GM19193 (cell line): ENCODE data around the gene ZFP91.

Experiments
- POLR2A ChIP-seq: IDR thresholded peaks from 4 replicates; pipeline ENCODE4 v1.6.1; 2011; ENCODE audit not compliant: insufficient read depth, insufficient read length; ENCODE audit errors: extremely low read depth

ZFP91 gene

GRCh38 chr11:58609723-58610122 lies 30.9 kb downstream of the ZFP91 start:
- TF ChIP-seq POLR2A, result no peak

- no peak for TF ChIP-seq POLR2A
Measured at GRCh38 chr11:58613228-58613627, 34.4 kb downstream of the ZFP91 start.

- no peak for TF ChIP-seq POLR2A
Measured at GRCh38 chr11:58615559-58615958, 36.7 kb downstream of the ZFP91 start.

GRCh38 chr11:58616594-58616993 lies 37.7 kb downstream of the ZFP91 start:
- TF ChIP-seq POLR2A, result no peak

DNA sequence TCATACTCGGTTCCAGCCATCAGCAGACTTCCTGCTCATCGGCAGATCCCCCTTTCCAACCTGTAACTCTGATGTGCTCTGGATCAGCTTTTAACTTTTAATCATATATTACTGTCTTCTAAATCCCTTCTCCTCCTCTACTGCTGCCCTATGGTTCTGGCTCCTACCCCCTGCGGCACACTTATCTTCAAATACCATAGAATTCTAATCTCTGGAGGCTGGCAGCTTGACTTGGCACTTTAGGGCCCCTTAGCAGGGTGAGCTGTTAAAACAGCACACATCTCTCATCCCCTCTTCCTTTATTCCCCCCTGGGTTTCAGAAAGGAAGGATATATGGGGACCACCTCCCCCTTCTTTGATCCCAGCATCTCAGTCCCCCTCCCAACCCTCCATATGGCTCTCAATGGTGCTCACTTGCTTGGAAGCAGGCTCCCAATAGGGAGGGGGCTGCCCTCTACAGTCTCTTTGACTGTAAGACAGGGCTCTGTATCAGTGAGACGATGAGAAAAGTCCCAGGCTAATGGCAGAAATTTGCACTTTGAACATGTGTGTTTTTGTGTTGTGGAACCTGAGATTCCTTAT lies 39.2 kb downstream of the ZFP91 start:
- TF ChIP-seq POLR2A, result no peak

DNA sequence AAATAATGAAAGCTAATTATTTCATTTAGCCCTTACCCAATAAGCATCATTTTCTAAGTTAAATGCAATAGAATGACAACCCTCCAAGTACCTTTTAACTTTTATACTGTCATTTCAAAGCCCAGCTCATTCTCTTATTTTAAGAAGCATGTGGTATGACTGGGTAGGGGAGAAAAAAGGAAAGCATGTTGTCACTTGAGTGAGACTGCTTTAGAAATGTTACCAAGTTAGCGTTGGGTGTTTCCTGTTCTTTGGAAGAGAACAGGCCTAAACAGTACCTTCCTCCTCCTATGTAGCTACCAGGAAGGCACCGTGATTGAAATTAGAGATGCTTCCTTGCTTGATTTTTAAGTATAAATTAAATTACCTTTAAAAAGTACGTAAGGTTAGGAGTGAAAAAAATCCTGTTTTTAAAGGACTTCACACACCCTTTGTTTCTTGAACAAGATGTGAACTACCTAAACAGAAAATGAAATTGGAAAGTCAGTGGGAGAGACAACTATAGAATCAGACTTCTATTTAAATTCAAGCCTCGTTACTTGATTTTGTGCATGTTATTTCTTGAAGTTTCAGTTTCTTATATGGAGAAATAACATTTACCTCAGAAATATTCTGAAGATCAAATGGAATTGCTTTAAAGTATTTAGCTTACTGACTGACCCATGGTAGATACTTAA lies 42.9 kb downstream of the ZFP91 start:
- no peak for TF ChIP-seq POLR2A

- TF ChIP-seq POLR2A, result no peak
Measured at GRCh38 chr11:58622344-58622743, 43.5 kb downstream of the ZFP91 start, which contains the start of gene CNTF. Gene CNTF (plus strand): TSS chr11:58622665. CDS start chr11:58622753, 88 bp downstream.

- no peak for TF ChIP-seq POLR2A
Measured at GRCh38 chr11:58625086-58625485, 46.2 kb downstream of the ZFP91 start.

GRCh38 chr11:58625826-58626460 lies 47.1 kb downstream of the ZFP91 start:
- TF ChIP-seq POLR2A, result no peak

DNA sequence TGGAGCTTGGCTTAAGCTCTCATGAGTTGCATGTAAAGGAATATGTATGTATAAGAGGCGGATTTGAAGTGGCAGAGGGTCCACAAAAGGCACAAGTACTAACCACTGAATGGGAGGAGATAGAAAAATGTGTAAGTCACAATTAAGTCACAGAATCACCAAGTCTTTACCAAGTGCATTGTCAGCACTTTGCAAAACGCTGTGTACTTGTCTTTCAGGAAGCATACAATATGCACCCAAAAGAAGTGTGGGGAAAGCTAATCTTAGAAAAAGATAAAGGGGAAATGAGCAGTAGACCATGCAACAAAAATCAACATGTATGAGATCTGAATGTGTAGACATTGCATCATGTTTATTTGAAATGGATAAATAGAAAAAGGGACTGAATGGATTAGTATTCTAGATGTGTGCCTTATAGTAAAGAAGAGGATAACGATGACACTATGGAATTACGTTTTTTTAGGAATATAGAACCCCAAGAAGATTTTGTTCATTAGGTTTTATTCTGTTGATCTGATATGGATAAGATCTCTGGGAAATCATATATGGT lies 48.1 kb downstream of the ZFP91 start:
- TF ChIP-seq POLR2A, result no peak

DNA sequence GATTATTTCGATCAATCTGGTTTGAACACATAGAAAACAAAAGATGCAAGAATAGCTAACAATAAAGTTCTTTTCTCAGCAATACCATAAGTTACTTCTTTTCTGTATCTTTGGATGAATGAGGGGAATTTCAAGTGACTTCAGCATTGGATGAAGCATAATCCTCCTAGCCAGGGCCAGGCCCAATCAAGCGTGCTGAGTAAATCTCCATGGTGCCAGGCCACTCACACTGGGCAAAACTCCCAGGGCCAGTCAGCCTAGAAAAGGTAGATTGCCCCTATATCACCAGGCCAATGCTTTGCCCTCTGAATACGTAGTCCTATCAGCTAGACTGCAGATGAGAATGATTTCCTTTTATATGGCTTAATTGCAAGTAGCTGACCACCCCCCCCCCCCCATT lies 49.6 kb downstream of the ZFP91 start:
- no peak for TF ChIP-seq POLR2A

- TF ChIP-seq POLR2A, result no peak
Measured at GRCh38 chr11:58629857-58630256, 51.0 kb downstream of the ZFP91 start.

DNA sequence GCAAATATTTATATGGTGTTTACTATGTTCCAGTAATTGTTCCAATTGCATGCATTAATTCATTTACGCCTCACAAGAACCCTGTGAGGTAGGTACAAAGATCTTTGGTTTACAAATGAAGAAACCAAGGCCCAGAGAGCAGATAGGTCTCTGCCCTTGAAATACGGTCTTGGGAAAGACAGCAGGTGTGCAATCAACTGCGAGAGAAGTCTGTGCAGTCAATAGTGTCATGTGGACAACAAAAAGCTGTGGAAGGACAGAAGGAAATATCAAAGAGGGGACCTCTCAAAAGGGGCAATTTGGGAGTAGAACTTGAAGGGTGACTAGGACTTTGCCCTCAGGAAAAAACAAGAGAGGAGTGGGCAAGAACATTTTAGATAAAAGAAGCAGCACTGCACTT lies 52.5 kb downstream of the ZFP91 start:
- no peak for TF ChIP-seq POLR2A

DNA sequence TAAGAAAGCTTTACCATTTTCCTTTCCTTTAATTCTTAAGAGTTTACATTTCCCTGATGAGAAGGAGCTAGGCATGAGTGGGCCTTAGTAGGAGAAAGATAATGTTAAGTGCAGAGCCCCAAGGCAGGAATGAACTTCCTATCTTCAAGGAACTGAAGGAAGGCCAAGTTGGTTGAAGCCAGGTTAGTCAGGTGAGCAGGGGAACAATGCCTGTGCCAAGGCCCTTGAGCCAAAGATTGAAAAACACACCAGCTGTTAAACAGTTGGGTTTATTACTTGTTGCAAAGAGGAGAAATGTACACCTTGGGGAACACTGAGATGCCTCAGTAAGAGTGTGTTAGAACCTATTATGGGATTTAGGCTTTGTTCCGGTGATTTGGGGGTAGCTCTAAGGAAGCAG lies 53.6 kb downstream of the ZFP91 start:
- no peak for TF ChIP-seq POLR2A

- no peak for TF ChIP-seq POLR2A
Measured at GRCh38 chr11:58636587-58636986, 57.7 kb downstream of the ZFP91 start.

- no peak for TF ChIP-seq POLR2A
Measured at GRCh38 chr11:58637371-58637770, 58.5 kb downstream of the ZFP91 start.
